GM12875 (cell line): ENCODE data around the gene FNDC5.

Source experiments
- H3K4me3 ChIP-seq: one replicate; pipeline ENCODE4 v1.5.1; 2011; ENCODE audit warnings: low read depth, low read length, control low read depth
- CTCF ChIP-seq: IDR thresholded peaks from 2 replicates; pipeline ENCODE4 v1.5.1; 2011; ENCODE audit warnings: low read depth, mild to moderate bottlenecking, control low read depth, inconsistent platforms, low read length, moderate library complexity, borderline replicate concordance; ENCODE audit not compliant: insufficient read depth

The FNDC5 gene

GRCh38 chr1:32863218-32863880 lies 7.4 kb downstream of the FNDC5 start:
- no peak for TF ChIP-seq CTCF
- no peak overlapping the region for H3K4me3 ChIP-seq

- no peak for TF ChIP-seq CTCF
Measured at GRCh38 chr1:32861904-32862695, 8.6 kb downstream of the FNDC5 start.

GRCh38 chr1:32860566-32860965 lies 10.1 kb downstream of the FNDC5 start:
- TF ChIP-seq CTCF = no peak
- H3K4me3 ChIP-seq = no peak overlapping the region

More at GRCh38 chr1:32861904-32862695, 8.6 kb downstream of the FNDC5 start:
- no peak overlapping the region for H3K4me3 ChIP-seq

GRCh38 chr1:32859915-32860314 lies 10.8 kb downstream of the FNDC5 start:
- no peak overlapping the region for H3K4me3 ChIP-seq
- TF ChIP-seq CTCF = no peak

GRCh38 chr1:32858791-32859190 lies 11.9 kb downstream of the FNDC5 start:
- no peak for TF ChIP-seq CTCF

GRCh38 chr1:32858136-32858535 lies 12.6 kb downstream of the FNDC5 start:
- TF ChIP-seq CTCF = no peak

More at GRCh38 chr1:32858791-32859190, 11.9 kb downstream of the FNDC5 start:
- no peak overlapping the region for H3K4me3 ChIP-seq

More at GRCh38 chr1:32858136-32858535, 12.6 kb downstream of the FNDC5 start:
- no peak overlapping the region for H3K4me3 ChIP-seq
